GM12878 (cell line): ENCODE results near the gene ABCB9. TPM values are rescaled to one million over a fixed set of nuclear protein-coding genes. Genes with fewer than 3 reads are reported as not detected.

Experiments used
- CREM ChIP-seq: IDR thresholded peaks from 2 replicates; pipeline ENCODE4 v1.6.1; 2014; ENCODE audit warnings: antibody characterized with exemption, low read depth
- EZH2 ChIP-seq: IDR thresholded peaks from 2 replicates; pipeline ENCODE4 v1.6.1; 2012; ENCODE audit warnings: low read depth, mild to moderate bottlenecking, control low read depth, inconsistent platforms, low read length, borderline replicate concordance; ENCODE audit not compliant: control insufficient read depth
- MEF2A ChIP-seq: IDR thresholded peaks from 2 replicates; pipeline ENCODE4 v1.6.1; 2011; ENCODE audit warnings: low read depth, mild to moderate bottlenecking, low read length, moderate library complexity; ENCODE audit not compliant: insufficient read depth
- NR2C2 ChIP-seq: IDR thresholded peaks from 2 replicates; pipeline ENCODE4 v1.6.1; 2011; ENCODE audit warnings: borderline replicate concordance, low read depth; ENCODE audit not compliant: control insufficient read depth, insufficient read length
- PML ChIP-seq: IDR thresholded peaks from 2 replicates; pipeline ENCODE4 v1.6.1; 2012; ENCODE audit warnings: low read length, inconsistent platforms
- RCOR1 ChIP-seq: conservative IDR thresholded peaks from 2 replicates; pipeline ENCODE4 v1.6.1; 2012; ENCODE audit warnings: low read depth, low read length, improper control_type of control experiment
- ZSCAN29 ChIP-seq: fragments of 450-650 bp; IDR thresholded peaks from 2 replicates; pipeline ENCODE4 v1.6.1; 2017; ENCODE audit warnings: mild to moderate bottlenecking, moderate library complexity
- polyA plus RNA-seq, 11 experiments: library from polyadenylated mRNA; depleted of rRNA in 4 of 11; unstranded in 6 of 11; stranded (reverse) in 5 of 11; fragments of >200 nt; fragmentation: Nextera tagmentation in 4 of 11; fragmentation: Illumina TruSeq in 1 of 11; extraction: Ambion mirVana in 4 of 11; extraction: Trizol in 1 of 11; gene quantifications; 1 replicate in 1 of 11; 2 replicates in 10 of 11; pipeline versions ENCODE4 v1.2.1 to v1.2.3, GENCODE V29; 2011 to 2016; ENCODE audit warnings: inconsistent platforms in 2 of 11, missing spikeins in 2 of 11, low read depth in 1 of 11
- total RNA-seq, 4 experiments: library from RNA; depleted of rRNA in 3 of 4; stranded (reverse); fragments of >200 nt in 3 of 4; fragmentation: Illumina TruSeq in 1 of 4; extraction: Trizol in 1 of 4; gene quantifications; 2 replicates each; pipeline versions ENCODE4 v1.2.1 to v1.2.3, GENCODE V29; 2013 to 2021
- TF ChIP-seq, protein P1 (sequence below): fragments of 450-650 bp; IDR thresholded peaks from 2 replicates; pipeline ENCODE4 v1.6.1; 2016; ENCODE audit warnings: mild to moderate bottlenecking
- TF ChIP-seq, protein P2 (sequence below), 3 experiments: IDR thresholded peaks in 2 of 3; conservative IDR thresholded peaks in 1 of 3; 2 replicates each; pipeline ENCODE4 v1.5.1; 2011; ENCODE audit warnings: low read depth in 3 of 3, low read length in 3 of 3, mild to moderate bottlenecking in 3 of 3, control low read depth in 2 of 3, moderate library complexity in 2 of 3, inconsistent platforms in 1 of 3, mixed read lengths in 1 of 3; ENCODE audit not compliant: control insufficient read depth in 2 of 3, insufficient read depth in 1 of 3; ENCODE audit errors: extremely low read depth in 1 of 3

The ABCB9 gene
- total and polyA plus RNA-seq, 10 of the 15 experiments (the other 5 are each of a cell fraction or from before 2014, with no cell fraction given), result 0.37 to 4.9 (median 3.1) TPM

DNA sequence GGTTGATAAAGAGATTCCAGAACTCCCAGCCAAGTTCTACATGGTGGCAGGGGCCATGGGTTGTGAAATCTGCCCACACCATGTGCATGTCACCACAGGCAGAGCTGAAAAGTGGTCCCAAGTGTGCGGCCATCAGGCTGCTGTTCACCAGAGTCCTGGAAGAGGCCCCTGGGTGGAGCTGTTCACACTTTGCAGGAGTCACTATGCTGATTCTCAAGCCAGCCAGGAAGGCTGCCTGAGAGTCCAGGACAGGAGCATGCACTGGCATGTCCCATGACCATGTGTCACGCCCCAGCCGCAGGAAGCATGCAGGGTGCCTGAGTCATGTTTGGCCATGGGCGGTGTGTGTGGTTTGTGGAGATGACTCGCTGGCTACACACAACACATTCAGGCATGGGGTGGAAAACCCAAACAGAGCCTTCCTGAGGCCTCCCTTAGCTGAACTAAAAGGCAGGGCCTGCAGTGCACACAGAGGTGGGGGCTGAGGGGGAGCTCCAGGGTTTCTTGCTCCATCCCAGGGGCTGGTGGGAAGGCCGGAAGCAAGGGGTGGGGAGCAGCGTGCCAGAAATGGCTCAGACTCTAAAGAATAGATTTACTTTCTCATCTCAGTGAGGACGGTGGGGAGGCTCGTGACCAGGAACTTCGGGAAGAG, 19.4 kb downstream of the ABCB9 start (continued):
- TF ChIP-seq, protein P1, sequence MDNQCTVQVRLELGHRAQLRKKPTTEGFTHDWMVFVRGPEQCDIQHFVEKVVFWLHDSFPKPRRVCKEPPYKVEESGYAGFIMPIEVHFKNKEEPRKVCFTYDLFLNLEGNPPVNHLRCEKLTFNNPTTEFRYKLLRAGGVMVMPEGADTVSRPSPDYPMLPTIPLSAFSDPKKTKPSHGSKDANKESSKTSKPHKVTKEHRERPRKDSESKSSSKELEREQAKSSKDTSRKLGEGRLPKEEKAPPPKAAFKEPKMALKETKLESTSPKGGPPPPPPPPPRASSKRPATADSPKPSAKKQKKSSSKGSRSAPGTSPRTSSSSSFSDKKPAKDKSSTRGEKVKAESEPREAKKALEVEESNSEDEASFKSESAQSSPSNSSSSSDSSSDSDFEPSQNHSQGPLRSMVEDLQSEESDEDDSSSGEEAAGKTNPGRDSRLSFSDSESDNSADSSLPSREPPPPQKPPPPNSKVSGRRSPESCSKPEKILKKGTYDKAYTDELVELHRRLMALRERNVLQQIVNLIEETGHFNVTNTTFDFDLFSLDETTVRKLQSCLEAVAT, result no peak
- TF ChIP-seq, protein P2, sequence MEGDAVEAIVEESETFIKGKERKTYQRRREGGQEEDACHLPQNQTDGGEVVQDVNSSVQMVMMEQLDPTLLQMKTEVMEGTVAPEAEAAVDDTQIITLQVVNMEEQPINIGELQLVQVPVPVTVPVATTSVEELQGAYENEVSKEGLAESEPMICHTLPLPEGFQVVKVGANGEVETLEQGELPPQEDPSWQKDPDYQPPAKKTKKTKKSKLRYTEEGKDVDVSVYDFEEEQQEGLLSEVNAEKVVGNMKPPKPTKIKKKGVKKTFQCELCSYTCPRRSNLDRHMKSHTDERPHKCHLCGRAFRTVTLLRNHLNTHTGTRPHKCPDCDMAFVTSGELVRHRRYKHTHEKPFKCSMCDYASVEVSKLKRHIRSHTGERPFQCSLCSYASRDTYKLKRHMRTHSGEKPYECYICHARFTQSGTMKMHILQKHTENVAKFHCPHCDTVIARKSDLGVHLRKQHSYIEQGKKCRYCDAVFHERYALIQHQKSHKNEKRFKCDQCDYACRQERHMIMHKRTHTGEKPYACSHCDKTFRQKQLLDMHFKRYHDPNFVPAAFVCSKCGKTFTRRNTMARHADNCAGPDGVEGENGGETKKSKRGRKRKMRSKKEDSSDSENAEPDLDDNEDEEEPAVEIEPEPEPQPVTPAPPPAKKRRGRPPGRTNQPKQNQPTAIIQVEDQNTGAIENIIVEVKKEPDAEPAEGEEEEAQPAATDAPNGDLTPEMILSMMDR (IDR thresholded peaks at IDR 0.05 in 2 of 3, conservative IDR thresholded peaks at IDR 0.05 in 1 of 3; ENCODE audit: control insufficient read depth in 2 of 3, extremely low read depth in 1 of 3, insufficient read depth in 1 of 3, low read depth in 3 of 3, low read length in 3 of 3), result peak; percentile 24 to 29 (median 29); a peak in 4 of 6 replicates
- TF ChIP-seq ZSCAN29 (no peak), EZH2 (no peak), MEF2A (no peak), CREM (peak; percentile 68; the same call in 1 of the 2 replicates), PML (no peak), RCOR1 (no peak), NR2C2 (no peak)
